SK-N-SH treated with all-trans-retinoic acid at 6 μM for 48 hours (cell line): Measurements from ENCODE around the gene PIK3R6.

ENCODE experiments used
- ATAC-seq: fragments of 200-7000 bp; cut with Tn5 transposase; 3 replicates; pipeline ENCODE4 v1.9.1; 2020; ENCODE audit warnings: mild to moderate bottlenecking, moderate library complexity
- ARNTL ChIP-seq: fragments of 450-650 bp; formaldehyde crosslinking; IDR thresholded peaks from 2 replicates; pipeline ENCODE4 v1.5.0; 2020; ENCODE audit warnings: low read depth, mild to moderate bottlenecking, moderate library complexity, borderline replicate concordance
- BACH2 ChIP-seq: fragments of 250-450 bp; sonication (Bioruptor Pico); IDR thresholded peaks from 2 replicates; pipeline ENCODE4 v1.9.0; 2021; ENCODE audit warnings: mild to moderate bottlenecking, borderline replicate concordance
- CSDC2 ChIP-seq: fragments of 250-450 bp; sonication (Bioruptor Pico); IDR thresholded peaks from 2 replicates; pipeline ENCODE4 v1.5.0; 2020; ENCODE audit warnings: mild to moderate bottlenecking, moderate library complexity
- ESRRG ChIP-seq: fragments of 250-450 bp; sonication (Bioruptor Pico); IDR thresholded peaks from 2 replicates; pipeline ENCODE4 v1.6.1; 2021; ENCODE audit warnings: mild to moderate bottlenecking
- GLIS3 ChIP-seq: fragments of 250-450 bp; sonication (Bioruptor Pico); IDR thresholded peaks from 2 replicates; pipeline ENCODE4 v1.5.0; 2020; ENCODE audit warnings: mild to moderate bottlenecking, moderate library complexity
- ISL1 ChIP-seq: fragments of 250-450 bp; sonication (Bioruptor Pico); IDR thresholded peaks from 2 replicates; pipeline ENCODE4 v2.1.2; 2022; ENCODE audit warnings: mild to moderate bottlenecking, moderate library complexity
- OSR1 ChIP-seq: fragments of 250-450 bp; sonication (Bioruptor Pico); IDR thresholded peaks from 2 replicates; pipeline ENCODE4 v1.8.0; 2022; ENCODE audit warnings: moderate library complexity, mild to moderate bottlenecking, inconsistent platforms
- PPARA ChIP-seq: fragments of 250-450 bp; sonication (Bioruptor Pico); IDR thresholded peaks from 2 replicates; pipeline ENCODE4 v1.5.0; 2020; ENCODE audit warnings: mild to moderate bottlenecking, borderline replicate concordance
- RARB ChIP-seq: fragments of 250-450 bp; sonication (Bioruptor Pico); IDR thresholded peaks from 2 replicates; pipeline ENCODE4 v1.8.0; 2021; ENCODE audit warnings: mild to moderate bottlenecking, moderate library complexity
- SNAI2 ChIP-seq: fragments of 250-450 bp; sonication (Bioruptor Pico); IDR thresholded peaks from 2 replicates; pipeline ENCODE4 v1.5.0; 2020; ENCODE audit warnings: mild to moderate bottlenecking, moderate library complexity
- TCF4 ChIP-seq: fragments of 250-450 bp; sonication (Bioruptor Pico); IDR thresholded peaks from 2 replicates; pipeline ENCODE4 v1.8.0; 2021; ENCODE audit warnings: mild to moderate bottlenecking, moderate library complexity, borderline replicate concordance
- TOX ChIP-seq: fragments of 250-450 bp; sonication (Bioruptor Pico); IDR thresholded peaks from 2 replicates; pipeline ENCODE4 v1.8.0; 2021; ENCODE audit warnings: mild to moderate bottlenecking, moderate library complexity, borderline replicate concordance
- ZC3H10 ChIP-seq: fragments of 250-450 bp; sonication (Bioruptor Pico); IDR thresholded peaks from 2 replicates; pipeline ENCODE4 v1.5.1; 2021; ENCODE audit warnings: mild to moderate bottlenecking, moderate library complexity
- ZFP3 ChIP-seq: fragments of 250-450 bp; sonication (Bioruptor Pico); IDR thresholded peaks from 2 replicates; pipeline ENCODE4 v1.5.0; 2020; ENCODE audit warnings: mild to moderate bottlenecking, moderate library complexity
- ZFP30 ChIP-seq: fragments of 450-650 bp; formaldehyde crosslinking; IDR thresholded peaks from 2 replicates; pipeline ENCODE4 v1.5.0; 2022; ENCODE audit warnings: mild to moderate bottlenecking, moderate library complexity
- ZNF565 ChIP-seq: fragments of 450-650 bp; formaldehyde crosslinking; conservative IDR thresholded peaks from 2 replicates; pipeline ENCODE4 v1.5.0; 2020; ENCODE audit warnings: low read depth, mild to moderate bottlenecking, moderate library complexity
- TF ChIP-seq, protein P1 (sequence below): fragments of 250-450 bp; sonication (Bioruptor Pico); IDR thresholded peaks from 2 replicates; pipeline ENCODE4 v1.8.0; 2021; ENCODE audit warnings: low read depth, mild to moderate bottlenecking, moderate library complexity, borderline replicate concordance
- TF ChIP-seq, protein P2 (sequence below): fragments of 250-450 bp; sonication (Bioruptor Pico); IDR thresholded peaks from 2 replicates; pipeline ENCODE4 v1.5.1; 2021; ENCODE audit warnings: mild to moderate bottlenecking, moderate library complexity
- TF ChIP-seq, protein P3 (sequence below): fragments of 250-450 bp; sonication (Bioruptor Pico); IDR thresholded peaks from 2 replicates; pipeline ENCODE4 v1.5.1; 2020; ENCODE audit warnings: low read depth, mild to moderate bottlenecking, moderate library complexity
- TF ChIP-seq, protein P4 (sequence below): fragments of 250-450 bp; sonication (Bioruptor Pico); IDR thresholded peaks from 2 replicates; pipeline ENCODE4 v1.8.0; 2020; ENCODE audit warnings: mild to moderate bottlenecking, moderate library complexity, borderline replicate concordance

The PIK3R6 gene

DNA sequence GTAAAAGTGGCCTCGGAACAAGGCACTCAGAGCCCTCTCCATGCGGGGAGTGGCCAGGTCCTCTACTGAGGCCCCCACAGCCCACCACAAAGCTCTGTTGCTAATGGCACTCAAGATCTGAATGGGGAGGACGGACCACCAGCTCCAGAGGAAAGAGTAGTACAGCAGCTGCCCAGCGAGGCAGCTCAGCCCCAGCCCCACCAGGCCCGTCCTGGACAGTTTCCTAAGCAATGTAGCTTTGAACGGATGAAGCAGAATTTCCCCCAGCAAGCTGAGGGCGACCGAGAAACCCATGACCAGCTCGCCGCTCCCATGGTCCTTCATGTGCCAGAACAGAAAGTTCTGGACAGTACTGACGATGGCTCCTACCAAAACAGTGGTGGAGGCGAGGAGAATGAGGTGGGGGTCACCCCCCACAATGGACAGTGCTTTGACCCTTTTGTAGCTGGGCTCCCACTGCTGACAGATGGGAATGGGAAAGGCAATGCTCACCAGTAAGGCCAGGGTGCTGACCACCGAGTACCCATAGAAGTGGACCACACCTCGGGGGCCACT is 69.8 kb downstream of the PIK3R6 start (continued):
- TF ChIP-seq, protein P1, sequence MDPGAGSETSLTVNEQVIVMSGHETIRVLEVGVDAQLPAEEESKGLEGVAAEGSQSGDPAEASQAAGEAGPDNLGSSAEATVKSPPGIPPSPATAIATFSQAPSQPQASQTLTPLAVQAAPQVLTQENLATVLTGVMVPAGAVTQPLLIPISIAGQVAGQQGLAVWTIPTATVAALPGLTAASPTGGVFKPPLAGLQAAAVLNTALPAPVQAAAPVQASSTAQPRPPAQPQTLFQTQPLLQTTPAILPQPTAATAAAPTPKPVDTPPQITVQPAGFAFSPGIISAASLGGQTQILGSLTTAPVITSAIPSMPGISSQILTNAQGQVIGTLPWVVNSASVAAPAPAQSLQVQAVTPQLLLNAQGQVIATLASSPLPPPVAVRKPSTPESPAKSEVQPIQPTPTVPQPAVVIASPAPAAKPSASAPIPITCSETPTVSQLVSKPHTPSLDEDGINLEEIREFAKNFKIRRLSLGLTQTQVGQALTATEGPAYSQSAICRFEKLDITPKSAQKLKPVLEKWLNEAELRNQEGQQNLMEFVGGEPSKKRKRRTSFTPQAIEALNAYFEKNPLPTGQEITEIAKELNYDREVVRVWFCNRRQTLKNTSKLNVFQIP (CRISPR knock-in tag), result no peak
- no peak for TF ChIP-seq ARNTL (CRISPR knock-in tag)
- TF ChIP-seq ZFP30, result no peak
- TF ChIP-seq SNAI2 (CRISPR knock-in tag), result no peak
- no peak for TF ChIP-seq ZNF565
- TF ChIP-seq PPARA (CRISPR knock-in tag), result no peak

DNA sequence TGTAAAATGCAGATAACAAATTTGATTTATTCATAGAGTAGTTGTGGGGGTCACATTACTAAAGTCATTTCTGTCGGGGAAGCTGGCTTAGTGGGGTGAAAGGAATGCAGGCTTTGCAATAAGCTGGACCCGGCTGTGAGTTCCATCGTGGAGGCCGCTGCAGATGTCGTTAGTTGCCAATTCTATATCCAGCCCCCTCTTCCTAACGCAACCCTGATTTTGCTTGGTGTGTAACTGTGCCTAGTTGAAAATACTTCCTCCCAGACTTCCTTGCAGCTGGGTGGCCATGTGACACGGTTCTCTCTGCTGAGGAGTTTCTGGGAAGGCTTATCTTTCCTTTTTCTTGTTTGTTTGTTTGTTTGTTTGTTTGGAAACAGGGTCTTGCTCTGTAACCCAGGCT is 72.8 kb downstream of the PIK3R6 start:
- ATAC-seq, result no peak
- TF ChIP-seq ISL1 (no peak), OSR1 (CRISPR knock-in tag) (no peak), ZC3H10 (no peak), CSDC2 (CRISPR knock-in tag) (no peak), RARB (CRISPR knock-in tag) (no peak), TOX (CRISPR knock-in tag) (no peak), TCF4 (CRISPR knock-in tag) (no peak), GLIS3 (CRISPR knock-in tag) (no peak), SNAI2 (CRISPR knock-in tag) (no peak), ZFP3 (CRISPR knock-in tag) (no peak), ZFP30 (no peak), BACH2 (CRISPR knock-in tag) (no peak), ESRRG (no peak), PPARA (CRISPR knock-in tag) (no peak)
- TF ChIP-seq, protein P2, sequence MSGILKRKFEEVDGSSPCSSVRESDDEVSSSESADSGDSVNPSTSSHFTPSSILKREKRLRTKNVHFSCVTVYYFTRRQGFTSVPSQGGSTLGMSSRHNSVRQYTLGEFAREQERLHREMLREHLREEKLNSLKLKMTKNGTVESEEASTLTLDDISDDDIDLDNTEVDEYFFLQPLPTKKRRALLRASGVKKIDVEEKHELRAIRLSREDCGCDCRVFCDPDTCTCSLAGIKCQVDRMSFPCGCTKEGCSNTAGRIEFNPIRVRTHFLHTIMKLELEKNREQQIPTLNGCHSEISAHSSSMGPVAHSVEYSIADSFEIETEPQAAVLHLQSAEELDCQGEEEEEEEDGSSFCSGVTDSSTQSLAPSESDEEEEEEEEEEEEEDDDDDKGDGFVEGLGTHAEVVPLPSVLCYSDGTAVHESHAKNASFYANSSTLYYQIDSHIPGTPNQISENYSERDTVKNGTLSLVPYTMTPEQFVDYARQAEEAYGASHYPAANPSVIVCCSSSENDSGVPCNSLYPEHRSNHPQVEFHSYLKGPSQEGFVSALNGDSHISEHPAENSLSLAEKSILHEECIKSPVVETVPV (CRISPR knock-in tag), result no peak
- TF ChIP-seq, protein P3, sequence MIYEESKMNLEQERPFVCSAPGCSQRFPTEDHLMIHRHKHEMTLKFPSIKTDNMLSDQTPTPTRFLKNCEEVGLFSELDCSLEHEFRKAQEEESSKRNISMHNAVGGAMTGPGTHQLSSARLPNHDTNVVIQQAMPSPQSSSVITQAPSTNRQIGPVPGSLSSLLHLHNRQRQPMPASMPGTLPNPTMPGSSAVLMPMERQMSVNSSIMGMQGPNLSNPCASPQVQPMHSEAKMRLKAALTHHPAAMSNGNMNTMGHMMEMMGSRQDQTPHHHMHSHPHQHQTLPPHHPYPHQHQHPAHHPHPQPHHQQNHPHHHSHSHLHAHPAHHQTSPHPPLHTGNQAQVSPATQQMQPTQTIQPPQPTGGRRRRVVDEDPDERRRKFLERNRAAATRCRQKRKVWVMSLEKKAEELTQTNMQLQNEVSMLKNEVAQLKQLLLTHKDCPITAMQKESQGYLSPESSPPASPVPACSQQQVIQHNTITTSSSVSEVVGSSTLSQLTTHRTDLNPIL (CRISPR knock-in tag), result no peak
- TF ChIP-seq, protein P1 (CRISPR knock-in tag), result no peak
- TF ChIP-seq, protein P4, sequence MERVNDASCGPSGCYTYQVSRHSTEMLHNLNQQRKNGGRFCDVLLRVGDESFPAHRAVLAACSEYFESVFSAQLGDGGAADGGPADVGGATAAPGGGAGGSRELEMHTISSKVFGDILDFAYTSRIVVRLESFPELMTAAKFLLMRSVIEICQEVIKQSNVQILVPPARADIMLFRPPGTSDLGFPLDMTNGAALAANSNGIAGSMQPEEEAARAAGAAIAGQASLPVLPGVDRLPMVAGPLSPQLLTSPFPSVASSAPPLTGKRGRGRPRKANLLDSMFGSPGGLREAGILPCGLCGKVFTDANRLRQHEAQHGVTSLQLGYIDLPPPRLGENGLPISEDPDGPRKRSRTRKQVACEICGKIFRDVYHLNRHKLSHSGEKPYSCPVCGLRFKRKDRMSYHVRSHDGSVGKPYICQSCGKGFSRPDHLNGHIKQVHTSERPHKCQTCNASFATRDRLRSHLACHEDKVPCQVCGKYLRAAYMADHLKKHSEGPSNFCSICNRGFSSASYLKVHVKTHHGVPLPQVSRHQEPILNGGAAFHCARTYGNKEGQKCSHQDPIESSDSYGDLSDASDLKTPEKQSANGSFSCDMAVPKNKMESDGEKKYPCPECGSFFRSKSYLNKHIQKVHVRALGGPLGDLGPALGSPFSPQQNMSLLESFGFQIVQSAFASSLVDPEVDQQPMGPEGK, result no peak

DNA sequence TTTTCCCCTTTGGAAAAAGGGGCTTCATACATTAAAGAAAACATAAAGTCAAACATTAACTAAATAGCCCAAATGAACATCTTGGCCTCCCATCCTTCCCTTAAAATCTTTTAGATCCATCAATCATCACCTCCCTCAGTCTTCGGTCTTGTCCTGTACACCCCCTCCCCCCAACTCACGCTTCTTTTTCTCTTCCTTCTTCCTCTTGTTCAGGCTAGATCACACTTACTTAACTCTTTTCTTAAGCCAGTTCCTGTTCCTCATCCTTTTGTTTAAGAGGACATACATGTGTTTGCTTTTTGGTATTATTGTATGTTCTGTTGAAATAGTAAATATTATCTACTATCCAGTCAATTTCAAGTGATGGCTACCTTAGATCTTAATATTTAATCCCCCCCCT is 73.8 kb downstream of the PIK3R6 start:
- no peak for TF ChIP-seq TOX (CRISPR knock-in tag)
- TF ChIP-seq ISL1, result no peak
- no peak for TF ChIP-seq OSR1 (CRISPR knock-in tag)
- TF ChIP-seq, protein P4, result no peak
- TF ChIP-seq ZC3H10, result no peak
- TF ChIP-seq, protein P3 (CRISPR knock-in tag), result no peak
- no peak for ATAC-seq
